HepG2 (cell line): ENCODE results near the gene XCR1. TPM values are rescaled to one million over a fixed set of nuclear protein-coding genes. Genes with fewer than 3 reads are reported as not detected.

Experiments used
- ATAC-seq: fragments of 200-7000 bp; cut with Tn5 transposase; 3 replicates; pipeline ENCODE4 v1.9.1; 2020; ENCODE audit warnings: mild to moderate bottlenecking, moderate library complexity
- BruUV-seq: library from RNA; stranded (reverse); fragments of 400-500 nt; replicated peaks from 2 replicates; lab custom pipeline; 2021; lab: Mats Ljungman, UMichigan
- CTCF ChIA-PET: fragments of 300-600 bp; formaldehyde crosslinking; extraction: SDS; loops from one replicate; lab custom pipeline; 2021; ENCODE audit warnings: low total read pairs, inconsistent platforms, low intra/inter-chr PET ratio; lab: Yijun Ruan, JAX
- POLR2A ChIA-PET: fragments of 350-600 bp; sonication (Branson Sonifier 250); formaldehyde crosslinking; loops from one replicate; lab custom pipeline; 2020; ENCODE audit warnings: antibody characterized with exemption, inconsistent platforms; lab: Yijun Ruan, JAX
- DNase-seq: peaks from one replicate; pipeline ENCODE4 v3.0.0-alpha.2; 2015; ENCODE audit warnings: low spot score
- FAIRE-seq: peaks from 3 replicates; lab custom pipeline; 2011; peaks lifted over from hg19 to GRCh38; lab: Jason Lieb, UNC
- H2AFZ ChIP-seq: one replicate; pipeline ENCODE4 v1.6.1; 2011; ENCODE audit warnings: low read length, inconsistent platforms
- H3K27ac ChIP-seq: fragments of 300-600 bp; 3 replicates; pipeline ENCODE4 v1.8.0; 2011; ENCODE audit warnings: mixed run types, mild to moderate bottlenecking, mixed read lengths, low read length, inconsistent platforms; ENCODE audit not compliant: insufficient read depth; ENCODE audit errors: extremely low read length
- H3K27me3 ChIP-seq, 2 experiments: fragments of 200-600 bp in 1 of 2; 2 replicates in 1 of 2; 3 replicates in 1 of 2; pipeline versions ENCODE4 v1.6.0 to v1.8.0; 2011; ENCODE audit warnings: low read length in 2 of 2, mild to moderate bottlenecking in 2 of 2, moderate library complexity in 2 of 2, inconsistent platforms in 1 of 2; ENCODE audit not compliant: insufficient read depth in 2 of 2, control insufficient read depth in 1 of 2
- H3K36me3 ChIP-seq, 2 experiments: fragments of 200-600 bp in 1 of 2; replicated peaks in 1 of 2; 2 replicates in 1 of 2; 3 replicates in 1 of 2; pipeline versions ENCODE4 v1.5.1 to v1.8.0; 2011; ENCODE audit warnings: low read length in 2 of 2, inconsistent platforms in 1 of 2; ENCODE audit not compliant: insufficient read depth in 2 of 2, control insufficient read depth in 1 of 2
- H3K4me1 ChIP-seq: 2 replicates; pipeline ENCODE4 v1.5.1; 2012; ENCODE audit warnings: low read length, inconsistent platforms; ENCODE audit not compliant: insufficient read depth
- H3K4me2 ChIP-seq: 2 replicates; pipeline ENCODE4 v1.6.0; 2011; ENCODE audit warnings: low read depth, low read length, inconsistent platforms
- H3K4me3 ChIP-seq, 3 experiments: fragments of 200-600 bp in 1 of 3; sonication (generic), shearing (Covaris generic) in 1 of 3; replicated peaks in 1 of 3; 2 replicates each; pipeline ENCODE4 v1.5.1; 2011 to 2016; ENCODE audit warnings: low read length in 3 of 3, inconsistent platforms in 2 of 3, low read depth in 2 of 3, mild to moderate bottlenecking in 2 of 3, control low read depth in 1 of 3, mixed read lengths in 1 of 3; ENCODE audit not compliant: insufficient read depth in 1 of 3
- H3K79me2 ChIP-seq: one replicate; pipeline ENCODE4 v1.6.1; 2011; ENCODE audit warnings: low read length, inconsistent platforms; ENCODE audit not compliant: insufficient read depth
- H3K9ac ChIP-seq: 2 replicates; pipeline ENCODE4 v1.6.0; 2011; ENCODE audit warnings: mild to moderate bottlenecking, low read depth, low read length, inconsistent platforms; ENCODE audit not compliant: insufficient read depth
- H3K9me3 ChIP-seq: 2 replicates; pipeline ENCODE4 v1.5.1; 2012; ENCODE audit warnings: mild to moderate bottlenecking, low read length
- H4K20me1 ChIP-seq: 2 replicates; pipeline ENCODE4 v1.6.0; 2011; ENCODE audit warnings: inconsistent platforms, mild to moderate bottlenecking, low read length, moderate library complexity; ENCODE audit not compliant: insufficient read depth
- ONECUT2 ChIP-seq: sonication (generic); formaldehyde crosslinking; IDR thresholded peaks from 2 replicates; pipeline ENCODE4 v1.4.0; 2020; ENCODE audit warnings: missing genetic modification reagents
- SPEN ChIP-seq: sonication (generic); formaldehyde crosslinking; IDR thresholded peaks from 2 replicates; pipeline ENCODE4 v1.5.1; 2020; ENCODE audit warnings: low read depth, mild to moderate bottlenecking, missing genetic modification reagents
- ZNF605 ChIP-seq: sonication (generic); formaldehyde crosslinking; IDR thresholded peaks from 2 replicates; pipeline ENCODE4 v1.8.0; 2022; ENCODE audit warnings: mild to moderate bottlenecking, missing genetic modification reagents
- ZNF619 ChIP-seq: sonication (generic); formaldehyde crosslinking; IDR thresholded peaks from 2 replicates; pipeline ENCODE4 v1.4.0; 2020; ENCODE audit warnings: mild to moderate bottlenecking, missing genetic modification reagents
- WGBS: methylation state at CpG from one replicate; pipeline ENCODE4 v1.1.6; 2017; ENCODE audit warnings: low lambda C conversion rate; 5-methylcytosine and 5-hydroxymethylcytosine counted together
- in situ Hi-C: cut with HindIII; loops from 2 replicates; pipeline ENCODE4 v1.10.0; 2017; ENCODE audit warnings: low pct_unique_long_range_greater_than_20kb; ENCODE audit not compliant: extremely low pct_ligation_motif_present
- intact Hi-C: fragments of 100-400 bp; cut with micrococcal nuclease; formaldehyde crosslinking; loops from one replicate; pipeline ENCODE4 v1.10.0; 2022; ENCODE audit not compliant: unreplicated experiment
- polyA plus RNA-seq, 8 experiments: library from polyadenylated mRNA; depleted of rRNA in 3 of 8; stranded (reverse) in 7 of 8; unstranded in 1 of 8; fragments of >200 nt; fragmentation: Illumina TruSeq in 4 of 8; extraction: Trizol in 4 of 8; gene quantifications; 2 replicates each; pipeline versions ENCODE4 v1.2.1 to v1.2.3, GENCODE V29; 2011 to 2016; ENCODE audit warnings: low read depth in 4 of 8, missing spikeins in 1 of 8, mixed read lengths in 1 of 8; ENCODE audit not compliant: insufficient read depth in 1 of 8
- total RNA-seq, 5 experiments: library from RNA; depleted of rRNA; stranded (reverse); fragments of >200 nt; fragmentation: Illumina TruSeq; extraction: Trizol; gene quantifications; 2 replicates each; pipeline ENCODE4 v1.2.3, GENCODE V29; 2016; ENCODE audit warnings: low read depth in 1 of 5
- TF ChIP-seq, protein P1 (sequence below): IDR thresholded peaks from 2 replicates; pipeline ENCODE4 v1.6.1; 2016; ENCODE audit warnings: low read depth, borderline replicate concordance
- TF ChIP-seq, protein P2 (sequence below): sonication (generic); formaldehyde crosslinking; IDR thresholded peaks from 2 replicates; pipeline ENCODE4 v1.4.0; 2020; ENCODE audit warnings: missing genetic modification reagents
- TF ChIP-seq, protein P3 (sequence below): sonication (generic); formaldehyde crosslinking; IDR thresholded peaks from 2 replicates; pipeline ENCODE4 v1.8.1; 2022; ENCODE audit warnings: low read depth, mild to moderate bottlenecking, missing genetic modification reagents
- TF ChIP-seq, protein P4 (sequence below): sonication (generic); formaldehyde crosslinking; IDR thresholded peaks from 2 replicates; pipeline ENCODE4 v1.4.0; 2020; ENCODE audit warnings: missing genetic modification reagents, mild to moderate bottlenecking, borderline replicate concordance
- TF ChIP-seq, protein P5 (sequence below): sonication (generic); formaldehyde crosslinking; IDR thresholded peaks from 2 replicates; pipeline ENCODE4 v1.5.1; 2020; ENCODE audit warnings: missing genetic modification reagents, mild to moderate bottlenecking, borderline replicate concordance

The XCR1 gene
- total and polyA plus RNA-seq, 2 of the 13 experiments (the other 11 are each of a cell fraction or from before 2014, with no cell fraction given): not detected

DNA sequence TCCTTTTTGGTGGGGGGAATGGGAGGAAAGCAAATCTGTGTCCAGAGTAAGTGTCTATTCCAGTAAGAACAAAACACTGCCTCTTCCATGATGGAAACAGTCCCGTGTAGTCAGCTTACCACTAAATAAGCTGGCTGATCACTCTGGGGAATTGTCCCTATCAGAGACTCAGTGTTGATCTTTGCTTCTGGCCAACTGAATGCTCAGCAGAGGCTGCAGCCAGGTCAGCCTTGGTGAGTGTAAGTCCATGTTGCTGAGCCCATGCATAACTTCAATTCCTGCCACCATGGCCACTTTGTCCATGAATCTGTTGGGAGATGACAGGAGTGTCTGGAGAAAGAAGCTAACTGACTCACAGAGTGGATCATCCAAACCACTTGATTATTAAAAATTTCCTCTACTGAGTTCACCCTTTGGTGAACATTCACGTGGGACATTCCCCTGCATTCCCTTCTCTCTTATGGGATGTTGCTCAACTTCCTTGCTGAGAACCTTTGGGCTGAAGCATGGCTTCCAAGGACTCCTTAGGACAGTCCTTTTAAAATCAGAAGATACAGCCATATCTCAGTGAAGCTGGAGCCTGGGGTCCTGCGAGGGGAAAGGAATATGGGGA, 33.9 kb upstream of the XCR1 start:
- DNase-seq (no peak), ATAC-seq (no peak), FAIRE-seq (no peak)
- Histone ChIP-seq H3K79me2 (no peaks in the 10 kb centered on the region), H3K9me3 (no peaks in the 10 kb centered on the region), H3K36me3 (no peaks in the 10 kb centered on the region), H4K20me1 (no peaks in the 10 kb centered on the region), H3K4me3 (no peak overlapping the region), H3K4me2 (no peak overlapping the region), H3K27ac (no peak overlapping the region), H3K27me3 (peaks cover 2 to 9% of the 10 kb centered on the region in 2 experiments; a peak in 2 of 5 replicates), H3K4me1 (no peaks in the 10 kb centered on the region), H2AFZ (no peak overlapping the region), H3K9ac (no peak overlapping the region)
- ChIA-PET CTCF (no interaction called here), POLR2A (no interaction called here)
- WGBS: 0% methylated on average over 3 of the region's 3 CpGs
- no peak for TF ChIP-seq ZNF619 (CRISPR knock-in tag)
- TF ChIP-seq, protein P1, sequence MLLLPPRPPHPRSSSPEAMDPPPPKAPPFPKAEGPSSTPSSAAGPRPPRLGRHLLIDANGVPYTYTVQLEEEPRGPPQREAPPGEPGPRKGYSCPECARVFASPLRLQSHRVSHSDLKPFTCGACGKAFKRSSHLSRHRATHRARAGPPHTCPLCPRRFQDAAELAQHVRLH: no peak
- TF ChIP-seq, protein P2, sequence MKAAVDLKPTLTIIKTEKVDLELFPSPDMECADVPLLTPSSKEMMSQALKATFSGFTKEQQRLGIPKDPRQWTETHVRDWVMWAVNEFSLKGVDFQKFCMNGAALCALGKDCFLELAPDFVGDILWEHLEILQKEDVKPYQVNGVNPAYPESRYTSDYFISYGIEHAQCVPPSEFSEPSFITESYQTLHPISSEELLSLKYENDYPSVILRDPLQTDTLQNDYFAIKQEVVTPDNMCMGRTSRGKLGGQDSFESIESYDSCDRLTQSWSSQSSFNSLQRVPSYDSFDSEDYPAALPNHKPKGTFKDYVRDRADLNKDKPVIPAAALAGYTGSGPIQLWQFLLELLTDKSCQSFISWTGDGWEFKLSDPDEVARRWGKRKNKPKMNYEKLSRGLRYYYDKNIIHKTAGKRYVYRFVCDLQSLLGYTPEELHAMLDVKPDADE (CRISPR knock-in tag): no peak
- in situ Hi-C loops: no loop called here
- no TSS peak for BruUV-seq
- intact Hi-C loops: no loop called here

DNA sequence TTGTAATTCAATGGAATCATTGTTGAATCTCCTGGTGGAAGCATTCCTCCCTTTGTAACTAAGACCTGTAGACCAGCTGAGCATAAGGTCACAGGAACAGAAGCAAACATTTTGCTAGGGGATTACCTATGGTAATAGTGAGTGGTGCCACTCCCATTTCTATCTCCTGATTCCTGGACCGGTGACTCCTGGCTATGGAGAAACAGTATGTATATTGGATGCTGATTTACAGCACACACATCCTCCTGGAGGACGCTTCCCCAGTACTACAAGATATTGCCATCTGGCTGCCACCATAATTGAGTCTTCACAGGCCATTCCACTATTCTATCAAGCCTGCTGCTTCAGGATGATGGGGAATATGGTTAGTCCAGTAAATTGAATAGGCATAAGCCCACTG, 33.3 kb upstream of the XCR1 start:
- ATAC-seq (no peak), DNase-seq (no peak), FAIRE-seq (no peak)
- WGBS: 0% methylated on average over 2 of the region's 2 CpGs
- intact Hi-C loops: no loop called here
- H3K4me2 ChIP-seq: no peak overlapping the region
- BruUV-seq: no TSS peak
- no peak overlapping the region for H2AFZ ChIP-seq
- H3K79me2 ChIP-seq: no peaks in the 10 kb centered on the region
- CTCF ChIA-PET: no interaction called here
- no peaks in the 10 kb centered on the region for H3K9me3 ChIP-seq
- no peaks in the 10 kb centered on the region for H3K36me3 ChIP-seq
- H3K9ac ChIP-seq: no peak overlapping the region
- POLR2A ChIA-PET: no interaction called here
- peaks cover 2 to 5% of the 10 kb centered on the region in 2 experiments; a peak in 3 of 5 replicates for H3K27me3 ChIP-seq
- no peak overlapping the region for H3K4me3 ChIP-seq
- no peaks in the 10 kb centered on the region for H3K4me1 ChIP-seq
- no peaks in the 10 kb centered on the region for H4K20me1 ChIP-seq
- H3K27ac ChIP-seq: no peak overlapping the region
- in situ Hi-C loops: no loop called here
- TF ChIP-seq, protein P3, sequence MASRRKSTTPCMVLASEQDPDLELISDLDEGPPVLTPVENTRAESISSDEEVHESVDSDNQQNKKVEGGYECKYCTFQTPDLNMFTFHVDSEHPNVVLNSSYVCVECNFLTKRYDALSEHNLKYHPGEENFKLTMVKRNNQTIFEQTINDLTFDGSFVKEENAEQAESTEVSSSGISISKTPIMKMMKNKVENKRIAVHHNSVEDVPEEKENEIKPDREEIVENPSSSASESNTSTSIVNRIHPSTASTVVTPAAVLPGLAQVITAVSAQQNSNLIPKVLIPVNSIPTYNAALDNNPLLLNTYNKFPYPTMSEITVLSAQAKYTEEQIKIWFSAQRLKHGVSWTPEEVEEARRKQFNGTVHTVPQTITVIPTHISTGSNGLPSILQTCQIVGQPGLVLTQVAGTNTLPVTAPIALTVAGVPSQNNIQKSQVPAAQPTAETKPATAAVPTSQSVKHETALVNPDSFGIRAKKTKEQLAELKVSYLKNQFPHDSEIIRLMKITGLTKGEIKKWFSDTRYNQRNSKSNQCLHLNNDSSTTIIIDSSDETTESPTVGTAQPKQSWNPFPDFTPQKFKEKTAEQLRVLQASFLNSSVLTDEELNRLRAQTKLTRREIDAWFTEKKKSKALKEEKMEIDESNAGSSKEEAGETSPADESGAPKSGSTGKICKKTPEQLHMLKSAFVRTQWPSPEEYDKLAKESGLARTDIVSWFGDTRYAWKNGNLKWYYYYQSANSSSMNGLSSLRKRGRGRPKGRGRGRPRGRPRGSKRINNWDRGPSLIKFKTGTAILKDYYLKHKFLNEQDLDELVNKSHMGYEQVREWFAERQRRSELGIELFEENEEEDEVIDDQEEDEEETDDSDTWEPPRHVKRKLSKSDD: no peak
- TF ChIP-seq ONECUT2: no peak
- no peak for TF ChIP-seq ZNF605 (CRISPR knock-in tag)
- TF ChIP-seq, protein P4, sequence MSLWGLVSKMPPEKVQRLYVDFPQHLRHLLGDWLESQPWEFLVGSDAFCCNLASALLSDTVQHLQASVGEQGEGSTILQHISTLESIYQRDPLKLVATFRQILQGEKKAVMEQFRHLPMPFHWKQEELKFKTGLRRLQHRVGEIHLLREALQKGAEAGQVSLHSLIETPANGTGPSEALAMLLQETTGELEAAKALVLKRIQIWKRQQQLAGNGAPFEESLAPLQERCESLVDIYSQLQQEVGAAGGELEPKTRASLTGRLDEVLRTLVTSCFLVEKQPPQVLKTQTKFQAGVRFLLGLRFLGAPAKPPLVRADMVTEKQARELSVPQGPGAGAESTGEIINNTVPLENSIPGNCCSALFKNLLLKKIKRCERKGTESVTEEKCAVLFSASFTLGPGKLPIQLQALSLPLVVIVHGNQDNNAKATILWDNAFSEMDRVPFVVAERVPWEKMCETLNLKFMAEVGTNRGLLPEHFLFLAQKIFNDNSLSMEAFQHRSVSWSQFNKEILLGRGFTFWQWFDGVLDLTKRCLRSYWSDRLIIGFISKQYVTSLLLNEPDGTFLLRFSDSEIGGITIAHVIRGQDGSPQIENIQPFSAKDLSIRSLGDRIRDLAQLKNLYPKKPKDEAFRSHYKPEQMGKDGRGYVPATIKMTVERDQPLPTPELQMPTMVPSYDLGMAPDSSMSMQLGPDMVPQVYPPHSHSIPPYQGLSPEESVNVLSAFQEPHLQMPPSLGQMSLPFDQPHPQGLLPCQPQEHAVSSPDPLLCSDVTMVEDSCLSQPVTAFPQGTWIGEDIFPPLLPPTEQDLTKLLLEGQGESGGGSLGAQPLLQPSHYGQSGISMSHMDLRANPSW: no peak
- TF ChIP-seq, protein P5, sequence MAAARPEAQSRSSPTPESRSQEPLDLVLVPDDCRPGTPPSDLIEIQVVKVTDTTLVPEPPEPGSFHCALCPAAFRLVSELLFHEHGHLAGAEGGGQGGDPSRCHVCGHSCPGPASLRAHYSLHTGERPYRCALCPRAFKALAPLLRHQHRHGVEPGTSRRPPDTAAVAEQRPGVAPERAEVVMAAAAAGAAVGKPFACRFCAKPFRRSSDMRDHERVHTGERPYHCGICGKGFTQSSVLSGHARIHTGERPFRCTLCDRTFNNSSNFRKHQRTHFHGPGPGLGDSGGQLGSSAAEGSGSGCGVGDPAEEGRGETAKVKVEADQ (CRISPR knock-in tag): no peak
- TF ChIP-seq SPEN: no peak
